Neural cell (in vitro differentiated cells): Measurements from ENCODE around the gene FHIT. TPM values are rescaled to one million over a fixed set of nuclear protein-coding genes. Genes with fewer than 3 reads are reported as not detected.

Experiments used
- H2AFZ ChIP-seq: fragments of 200-600, 300-800 bp; sonication (generic), shearing (Covaris generic); 2 replicates; pipeline ENCODE4 v1.6.0; 2014; ENCODE audit warnings: low read depth, mild to moderate bottlenecking, antibody characterized with exemption, low read length, moderate library complexity
- H3F3A ChIP-seq: fragments of 200-600 bp; shearing (Covaris generic); 2 replicates; pipeline ENCODE4 v1.6.1; 2016; ENCODE audit warnings: mild to moderate bottlenecking, moderate library complexity, mixed read lengths, antibody characterized with exemption, low read length; ENCODE audit not compliant: insufficient read depth, poor library complexity, severe bottlenecking
- H3K27ac ChIP-seq: fragments of 200-600, 300-800 bp; sonication (generic), shearing (Covaris generic); 2 replicates; pipeline ENCODE4 v1.5.1; 2014; ENCODE audit warnings: mild to moderate bottlenecking, low read length, moderate library complexity
- H3K27me3 ChIP-seq: fragments of 300-800, 200-600 bp; sonication (generic), shearing (Covaris generic); 2 replicates; pipeline ENCODE4 v1.6.0; 2014; ENCODE audit warnings: mild to moderate bottlenecking, low read depth, low read length, moderate library complexity; ENCODE audit not compliant: insufficient read depth
- H3K36me3 ChIP-seq: fragments of 300-800, 200-600 bp; sonication (generic), shearing (Covaris generic); 2 replicates; pipeline ENCODE4 v1.5.1; 2014; ENCODE audit warnings: mild to moderate bottlenecking, antibody characterized with exemption, low read length, moderate library complexity; ENCODE audit not compliant: insufficient read depth
- H3K4me2 ChIP-seq: fragments of 300-800, 200-600 bp; sonication (generic), shearing (Covaris generic); 2 replicates; pipeline ENCODE4 v1.6.0; 2014; ENCODE audit warnings: mild to moderate bottlenecking, low read length
- H3K4me3 ChIP-seq: fragments of 300-800, 200-600 bp; sonication (generic), shearing (Covaris generic); 2 replicates; pipeline ENCODE4 v1.5.1; 2014; ENCODE audit warnings: mild to moderate bottlenecking, low read length, moderate library complexity
- H3K79me2 ChIP-seq: fragments of 200-600 bp; shearing (Covaris generic); replicated peaks from 2 replicates; pipeline ENCODE4 v1.6.0; 2014; ENCODE audit warnings: mild to moderate bottlenecking, low read length, moderate library complexity; ENCODE audit not compliant: insufficient read depth
- H3K9ac ChIP-seq: fragments of 300-800, 200-600 bp; sonication (generic), shearing (Covaris generic); 2 replicates; pipeline ENCODE4 v1.6.1; 2016; ENCODE audit warnings: mild to moderate bottlenecking, low read length, mixed read lengths
- H3K9me2 ChIP-seq: fragments of 200-600 bp; shearing (Covaris generic); 2 replicates; pipeline ENCODE4 v1.6.1; 2016; ENCODE audit warnings: mild to moderate bottlenecking, low read length, mixed read lengths; ENCODE audit not compliant: insufficient read depth
- H3K9me3 ChIP-seq: fragments of 200-600, 300-800 bp; sonication (generic), shearing (Covaris generic); 2 replicates; pipeline ENCODE4 v1.6.1; 2016; ENCODE audit warnings: mild to moderate bottlenecking, mixed run types, low read length, moderate library complexity, mixed read lengths
- H4K20me1 ChIP-seq: fragments of 200-600 bp; shearing (Covaris generic); 2 replicates; pipeline ENCODE4 v1.6.1; 2016; ENCODE audit warnings: mild to moderate bottlenecking, mixed run types; ENCODE audit not compliant: insufficient read depth
- CTCF ChIP-seq: fragments of 450-650 bp; IDR thresholded peaks from 2 replicates; pipeline ENCODE4 v1.5.1; 2014; ENCODE audit warnings: antibody characterized with exemption, mild to moderate bottlenecking, moderate library complexity; ENCODE audit not compliant: poor library complexity, severe bottlenecking
- EP300 ChIP-seq: fragments of 450-650 bp; conservative IDR thresholded peaks from 2 replicates; pipeline ENCODE4 v1.6.1; 2014; ENCODE audit warnings: antibody characterized with exemption, mild to moderate bottlenecking, moderate library complexity; ENCODE audit not compliant: poor library complexity, severe bottlenecking
- EZH2 ChIP-seq: fragments of 200-600, 300-800 bp; shearing (Covaris generic), sonication (generic); IDR thresholded peaks from 2 replicates; pipeline ENCODE4 v1.6.1; 2014; ENCODE audit warnings: antibody characterized with exemption, low read length, borderline replicate concordance, mild to moderate bottlenecking; ENCODE audit not compliant: insufficient read depth, poor library complexity, severe bottlenecking
- MXI1 ChIP-seq: fragments of 450-650 bp; conservative IDR thresholded peaks from 2 replicates; pipeline ENCODE4 v1.6.1; 2014; ENCODE audit warnings: antibody characterized with exemption, mild to moderate bottlenecking; ENCODE audit not compliant: poor library complexity, severe bottlenecking
- POLR2AphosphoS5 ChIP-seq: IDR thresholded peaks from 2 replicates; pipeline ENCODE4 v1.6.1; 2012
- RAD21 ChIP-seq: fragments of 450-650 bp; conservative IDR thresholded peaks from 2 replicates; pipeline ENCODE4 v1.6.1; 2014; ENCODE audit warnings: antibody characterized with exemption, mild to moderate bottlenecking, moderate library complexity
- REST ChIP-seq: IDR thresholded peaks from 2 replicates; pipeline ENCODE4 v1.6.1; 2012; ENCODE audit warnings: borderline replicate concordance
- SMC3 ChIP-seq: fragments of 450-650 bp; conservative IDR thresholded peaks from 2 replicates; pipeline ENCODE4 v1.6.1; 2014; ENCODE audit warnings: antibody characterized with exemption, mild to moderate bottlenecking, moderate library complexity; ENCODE audit not compliant: poor library complexity
- TAF1 ChIP-seq: IDR thresholded peaks from 2 replicates; pipeline ENCODE4 v1.6.1; 2012; ENCODE audit warnings: low read depth
- polyA plus RNA-seq: library from polyadenylated mRNA; depleted of rRNA; stranded (reverse); fragments of >200 nt; gene quantifications from 2 replicates; pipeline ENCODE4 v1.2.3, GENCODE V29; 2014

Gene FHIT
- polyA plus RNA-seq, 1 donor from 2014 or later = not detected

GRCh38 chr3:60812502-60812901, 438.8 kb downstream of the FHIT start:
- Histone ChIP-seq H3K79me2 (no peaks in the 10 kb centered on the region), H3K9me3 (no peaks in the 10 kb centered on the region), H3K4me2 (no peak overlapping the region), H3K36me3 (no peaks in the 10 kb centered on the region), H3K9me2 (no peaks in the 10 kb centered on the region), H3K9ac (no peak overlapping the region), H4K20me1 (no peaks in the 10 kb centered on the region), H2AFZ (no peak overlapping the region), H3K27me3 (no peaks in the 10 kb centered on the region), H3K4me3 (no peak overlapping the region), H3F3A (no peaks in the 10 kb centered on the region), H3K27ac (no peak overlapping the region)
- TF ChIP-seq POLR2AphosphoS5 (no peak), SMC3 (no peak), TAF1 (no peak), MXI1 (no peak), RAD21 (no peak), CTCF (no peak), EZH2 (no peak), EP300 (no peak), REST (no peak)

GRCh38 chr3:60810881-60811280, 440.4 kb downstream of the FHIT start:
- no peaks in the 10 kb centered on the region for H3K27me3 ChIP-seq
- H3K4me2 ChIP-seq = no peak overlapping the region
- no peaks in the 10 kb centered on the region for H3K36me3 ChIP-seq
- H3K4me3 ChIP-seq = no peak overlapping the region
- H3F3A ChIP-seq = no peaks in the 10 kb centered on the region
- no peaks in the 10 kb centered on the region for H3K79me2 ChIP-seq
- no peak for TF ChIP-seq RAD21
- no peak for TF ChIP-seq REST
- TF ChIP-seq EP300 = no peak
- TF ChIP-seq TAF1 = no peak
- TF ChIP-seq MXI1 = no peak
- no peak for TF ChIP-seq CTCF
- TF ChIP-seq SMC3 = no peak
- TF ChIP-seq POLR2AphosphoS5 = no peak
- TF ChIP-seq EZH2 = no peak
- H3K27ac ChIP-seq = no peak overlapping the region
- H2AFZ ChIP-seq = no peak overlapping the region
- H4K20me1 ChIP-seq = no peaks in the 10 kb centered on the region
- no peaks in the 10 kb centered on the region for H3K9me3 ChIP-seq
- H3K9ac ChIP-seq = no peak overlapping the region
- no peaks in the 10 kb centered on the region for H3K9me2 ChIP-seq
